Natural killer cell (primary cell): ENCODE measurements around the gene RNF13. TPM values are rescaled to one million over a fixed set of nuclear protein-coding genes. Genes with fewer than 3 reads are reported as not detected.

ENCODE experiments used
- ATAC-seq, 3 donors: fragments of 150-1000 bp in 2 of 3; fragments of 200-7000 bp in 1 of 3; cut with Tn5 transposase; 1 replicate in 1 of 3; 2 replicates in 2 of 3; pipeline ENCODE4 v1.10.0; 2021; ENCODE audit warnings: mild to moderate bottlenecking in 2 of 3, moderate library complexity in 2 of 3
- DNase-seq, 2 donors: peaks; one replicate each; pipeline versions ENCODE4 v3.0.0 to v3.0.0-alpha.2; 2013 to 2021; ENCODE audit warnings: mixed read lengths in 1 of 2
- H3K27ac ChIP-seq: one replicate; pipeline ENCODE4 v1.5.1; 2013; ENCODE audit warnings: mild to moderate bottlenecking, low read length
- H3K27me3 ChIP-seq: one replicate; pipeline ENCODE4 v1.6.1; 2013; ENCODE audit warnings: low read length; ENCODE audit not compliant: control insufficient read depth, insufficient read depth
- H3K36me3 ChIP-seq: one replicate; pipeline ENCODE4 v1.6.1; 2013; ENCODE audit warnings: low read length; ENCODE audit not compliant: control insufficient read depth, insufficient read depth
- H3K4me1 ChIP-seq: one replicate; pipeline ENCODE4 v1.6.1; 2013; ENCODE audit warnings: low read length; ENCODE audit not compliant: control insufficient read depth, insufficient read depth
- H3K4me3 ChIP-seq: one replicate; pipeline ENCODE4 v1.5.1; 2013; ENCODE audit warnings: low read length
- H3K9me3 ChIP-seq: one replicate; pipeline ENCODE4 v1.6.1; 2013; ENCODE audit warnings: low read length; ENCODE audit not compliant: control insufficient read depth, insufficient read depth
- H3K27ac Mint-ChIP-seq, 2 donors: one replicate each; pipeline ENCODE4 v1.8.0; 2022; ENCODE audit warnings: mild to moderate bottlenecking in 2 of 2, mixed read lengths in 2 of 2, moderate library complexity in 1 of 2
- H3K27me3 Mint-ChIP-seq, 2 donors: one replicate each; pipeline ENCODE4 v1.8.0; 2022; ENCODE audit warnings: low read depth in 2 of 2, mixed read lengths in 2 of 2
- H3K36me3 Mint-ChIP-seq: one replicate; pipeline ENCODE4 v1.8.0; 2022; ENCODE audit warnings: mixed read lengths
- H3K4me1 Mint-ChIP-seq, 2 donors: one replicate each; pipeline ENCODE4 v1.8.0; 2022; ENCODE audit warnings: mixed read lengths in 2 of 2
- H3K4me3 Mint-ChIP-seq: one replicate; pipeline ENCODE4 v1.8.0; 2022; ENCODE audit warnings: mild to moderate bottlenecking, moderate library complexity, mixed read lengths
- H3K9me3 Mint-ChIP-seq, 2 donors: one replicate each; pipeline ENCODE4 v1.8.0; 2022; ENCODE audit warnings: mixed read lengths in 2 of 2
- CTCF ChIP-seq: fragments of 200-600 bp; IDR thresholded peaks from one replicate; pipeline ENCODE4 v1.8.0; 2022; ENCODE audit warnings: antibody characterized with exemption
- WGBS: methylation state at CpG from one replicate; pipeline ENCODE4 v1.1.7; 2013; ENCODE audit warnings: missing lambda C conversion rate; ENCODE audit not compliant: insufficient coverage; 5-methylcytosine and 5-hydroxymethylcytosine counted together
- intact Hi-C: fragments of 100-400 bp; cut with micrococcal nuclease; formaldehyde crosslinking; loops from one replicate; pipeline ENCODE4 v1.14.2; 2022
- total RNA-seq, 4 donors: library from RNA; stranded (reverse); fragments of 120-200 nt in 1 of 4; gene quantifications; one replicate each; pipeline versions ENCODE4 v1.2.3 to v1.2.4, GENCODE V29; 2013 to 2022

Gene RNF13
- total RNA-seq, 3 donors from 2014 or later (not counting 1 experiment from before 2014, with no cell fraction given) = 57.4 to 69.7 (median 66.6) TPM

- ATAC-seq (no peak), DNase-seq (peak in 1 of 2 donors; percentile 15)
- no peak overlapping the region for H3K27ac ChIP-seq
- H3K9me3 ChIP-seq = no peaks in the 10 kb centered on the region
- H3K27ac Mint-ChIP-seq = no peak overlapping the region
- 75% methylated on average over 1 of the region's 2 CpGs for WGBS
- peaks cover 9 to 14% of the 10 kb centered on the region in 2 donors for H3K27me3 Mint-ChIP-seq
- no peak overlapping the region for H3K4me3 ChIP-seq
- H3K4me1 Mint-ChIP-seq = no peaks in the 10 kb centered on the region
- no peak for TF ChIP-seq CTCF
- H3K9me3 Mint-ChIP-seq = no peaks in the 10 kb centered on the region
- intact Hi-C loops = no loop called here
- H3K4me1 ChIP-seq = no peaks in the 10 kb centered on the region
- H3K36me3 ChIP-seq = no peaks in the 10 kb centered on the region
- H3K36me3 Mint-ChIP-seq = no peaks in the 10 kb centered on the region
- H3K27me3 ChIP-seq = peaks cover 5% of the 10 kb centered on the region
- no peak overlapping the region for H3K4me3 Mint-ChIP-seq
Observed at GRCh38 chr3:149765762-149766334, 47.2 kb upstream of the RNF13 start.

GRCh38 chr3:149767720-149768119 lies 45.3 kb upstream of the RNF13 start:
- Mint-ChIP-seq H3K27ac (no peak overlapping the region), H3K27me3 (peaks cover 15 to 27% of the 10 kb centered on the region in 2 donors), H3K36me3 (no peaks in the 10 kb centered on the region), H3K4me1 (no peaks in the 10 kb centered on the region), H3K4me3 (no peak overlapping the region), H3K9me3 (no peaks in the 10 kb centered on the region)
- no peak for DNase-seq
- Histone ChIP-seq H3K4me1 (no peaks in the 10 kb centered on the region), H3K27me3 (peaks cover 2% of the 10 kb centered on the region), H3K4me3 (no peak overlapping the region), H3K27ac (no peak overlapping the region), H3K9me3 (no peaks in the 10 kb centered on the region), H3K36me3 (no peaks in the 10 kb centered on the region)
- no peak for TF ChIP-seq CTCF
- 95% methylated on average over 6 of the region's 6 CpGs for WGBS
- intact Hi-C loops = no loop called here
- no peak for ATAC-seq

GRCh38 chr3:149768704-149769103 lies 44.3 kb upstream of the RNF13 start:
- no peaks in the 10 kb centered on the region for H3K36me3 ChIP-seq
- no peak overlapping the region for H3K27ac ChIP-seq
- no peaks in the 10 kb centered on the region for H3K4me1 ChIP-seq
- H3K9me3 Mint-ChIP-seq = no peaks in the 10 kb centered on the region
- DNase-seq (no peak), ATAC-seq (no peak)
- no peaks in the 10 kb centered on the region for H3K9me3 ChIP-seq
- TF ChIP-seq CTCF = no peak
- no peaks in the 10 kb centered on the region for H3K36me3 Mint-ChIP-seq
- no peaks in the 10 kb centered on the region for H3K27me3 ChIP-seq
- WGBS = 96% methylated on average over 4 of the region's 6 CpGs
- intact Hi-C loops = no loop called here
- H3K27ac Mint-ChIP-seq = no peak overlapping the region
- H3K4me3 Mint-ChIP-seq = no peak overlapping the region
- no peaks in the 10 kb centered on the region for H3K4me1 Mint-ChIP-seq
- no peak overlapping the region for H3K4me3 ChIP-seq
- peaks cover 18 to 27% of the 10 kb centered on the region in 2 donors for H3K27me3 Mint-ChIP-seq

GRCh38 chr3:149770246-149770645 lies 42.8 kb upstream of the RNF13 start:
- no peak overlapping the region for H3K27ac ChIP-seq
- H3K9me3 Mint-ChIP-seq = no peaks in the 10 kb centered on the region
- WGBS = 100% methylated on average over 2 of the region's 2 CpGs
- DNase-seq (no peak), ATAC-seq (no peak)
- H3K4me1 Mint-ChIP-seq = no peaks in the 10 kb centered on the region
- no peaks in the 10 kb centered on the region for H3K27me3 ChIP-seq
- H3K27me3 Mint-ChIP-seq = peaks cover 15 to 27% of the 10 kb centered on the region in 2 donors
- H3K4me1 ChIP-seq = no peaks in the 10 kb centered on the region
- TF ChIP-seq CTCF = no peak
- intact Hi-C loops = no loop called here
- H3K36me3 ChIP-seq = no peaks in the 10 kb centered on the region
- no peak overlapping the region for H3K27ac Mint-ChIP-seq
- H3K4me3 Mint-ChIP-seq = no peak overlapping the region
- H3K9me3 ChIP-seq = no peaks in the 10 kb centered on the region
- H3K36me3 Mint-ChIP-seq = no peaks in the 10 kb centered on the region
- no peak overlapping the region for H3K4me3 ChIP-seq
